Uterine smooth muscle cell (primary cell): ENCODE data around the gene APH1A. TPM values are rescaled to one million over a fixed set of nuclear protein-coding genes. Genes with fewer than 3 reads are reported as not detected.

Source experiments
- total RNA-seq: library from RNA; depleted of rRNA; stranded (reverse); fragments of >200 nt; gene quantifications from 2 replicates; pipeline ENCODE4 v1.2.3, GENCODE V29; 2014

The APH1A gene
- total RNA-seq = 84.4 and 94.4 TPM in 2 replicates

GRCh38 chr1:150268705-150269403, at the start of gene APH1A:
TSS of gene APH1A (minus strand) at chr1:150269016. CDS start at chr1:150268810, 206 bp downstream.

DNA sequence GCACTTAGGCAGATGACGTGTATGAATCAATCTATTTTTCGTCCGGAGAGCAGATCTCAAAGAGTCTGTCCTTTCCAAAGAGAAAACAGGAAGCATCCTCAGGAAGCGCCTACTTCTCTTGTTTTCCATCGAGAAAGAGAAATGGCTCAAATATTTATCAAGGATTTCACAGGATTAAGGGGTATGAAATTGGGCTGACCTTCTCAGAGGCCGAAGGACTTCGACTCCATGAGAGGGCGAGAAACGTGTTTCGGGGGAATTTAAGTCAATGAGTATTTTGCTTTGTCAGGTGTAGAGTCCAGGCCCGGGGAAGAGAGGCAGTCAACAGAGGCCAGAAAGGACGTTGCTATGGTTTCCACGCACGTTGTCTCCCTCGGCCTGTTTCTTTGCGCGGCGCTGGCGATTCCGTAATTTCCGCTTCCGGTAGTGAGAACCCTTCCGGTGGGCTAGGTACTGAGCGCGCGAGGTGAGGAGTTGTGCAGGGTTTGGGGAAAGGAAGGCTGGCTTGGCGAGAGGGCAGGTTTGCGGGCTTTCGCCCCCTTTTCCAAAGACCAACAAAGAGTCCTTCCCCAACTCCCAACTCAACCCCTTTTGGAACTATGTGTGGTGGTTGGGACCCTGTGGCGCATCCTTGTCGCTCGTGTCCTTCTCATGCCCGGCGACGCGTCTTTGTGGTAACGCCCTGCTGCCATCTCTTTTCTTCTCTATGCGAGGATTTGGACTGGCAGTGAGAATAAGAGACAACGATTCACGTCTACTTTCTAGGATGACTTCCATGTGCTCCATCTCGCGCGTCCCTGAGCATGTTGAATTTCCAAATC, 24.8 kb upstream of the APH1A start, which contains the start of gene MRPS21:
Gene MRPS21 (plus strand): TSS at position 429 of the 821 bp plus-strand sequence. CDS start 506 bp downstream, outside the sequence.

DNA sequence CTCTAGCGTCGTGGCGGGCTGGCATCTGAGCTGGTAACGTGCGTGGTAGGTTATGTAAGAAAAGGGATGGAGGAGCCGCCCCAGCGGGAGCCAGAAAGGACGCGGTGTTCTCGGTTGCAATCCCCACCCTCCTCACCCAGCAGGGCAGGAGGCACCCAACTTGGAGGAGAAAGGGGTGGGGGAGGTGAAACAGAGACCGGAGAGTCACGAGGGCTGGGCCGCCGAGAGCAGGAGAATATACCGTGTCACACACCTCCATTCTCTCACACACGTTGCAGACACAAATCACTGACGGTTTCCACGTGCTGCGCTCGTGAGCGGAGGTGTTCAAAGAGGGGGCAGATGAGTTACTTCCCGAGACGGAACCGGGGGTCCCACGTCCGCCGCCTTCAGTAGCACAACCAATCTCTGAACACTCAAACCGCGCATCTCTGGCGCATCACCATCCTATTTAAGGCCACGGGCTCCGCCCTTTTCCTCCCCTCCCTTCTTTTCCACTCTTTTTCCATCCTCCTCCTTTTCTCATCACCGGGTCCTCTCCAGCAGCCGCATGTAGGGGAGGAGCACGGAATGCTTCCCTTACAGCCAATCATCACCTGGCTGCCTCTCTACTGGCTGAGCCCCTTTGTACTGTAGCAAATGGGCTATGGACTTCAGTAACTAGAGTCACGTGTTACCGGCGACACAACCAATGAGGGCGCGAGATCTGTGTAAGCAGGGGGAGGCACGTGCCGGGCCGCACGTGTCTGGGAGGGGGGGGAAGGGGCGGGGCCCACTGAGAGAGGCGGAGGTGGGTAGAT, 13.1 kb upstream of the APH1A start, which contains the start of gene CIART:
Gene CIART (plus strand): TSS at position 797 of the 800 bp plus-strand sequence. CDS start 714 bp downstream, outside the sequence.

GRCh38 chr1:150257624-150258585, 10.9 kb downstream of the APH1A start, which contains the start of gene CA14:
TSS of gene CA14 (plus strand) at chr1:150257774. CDS start at chr1:150258129, 355 bp downstream.

GRCh38 chr1:150235852-150236613, 32.8 kb downstream of the APH1A start, which contains the start of gene ANP32E:
TSS of gene ANP32E (minus strand) at chr1:150236112. CDS start at chr1:150235786, 326 bp downstream.

Other genes with a start within 250 kb of the APH1A start
- 40.5 and 44.0 TPM in 2 replicates for gene VPS45, start 201.2 kb downstream of the APH1A start, total RNA-seq
- gene PLEKHO1, start 119.1 kb downstream of the APH1A start, total RNA-seq = 66.5 and 69.4 TPM in 2 replicates
- 30.7 and 59.3 TPM in 2 replicates for gene ANP32E, start 32.9 kb downstream of the APH1A start, total RNA-seq
- gene CA14, start 11.2 kb downstream of the APH1A start, total RNA-seq = 0.11 TPM in 1 of 2 replicates, not detected in the other
- 10.3 and 20.5 TPM in 2 replicates for gene C1orf54, start 3.8 kb upstream of the APH1A start, total RNA-seq
- gene CIART, start 13.5 kb upstream of the APH1A start, total RNA-seq = 8.0 and 12.4 TPM in 2 replicates
- gene MRPS21, start 24.8 kb upstream of the APH1A start, total RNA-seq = 51.4 and 56.4 TPM in 2 replicates
- 44.5 and 58.0 TPM in 2 replicates for gene PRPF3, start 52.5 kb upstream of the APH1A start, total RNA-seq
- 6.9 and 8.2 TPM in 2 replicates for gene RPRD2, start 95.1 kb upstream of the APH1A start, total RNA-seq
- gene TARS2, start 218.4 kb upstream of the APH1A start, total RNA-seq = 14.4 and 19.7 TPM in 2 replicates
- 9.1 and 9.5 TPM in 2 replicates for gene ECM1, start 239.1 kb upstream of the APH1A start, total RNA-seq
- gene FALEC, start 246.7 kb upstream of the APH1A start, total RNA-seq = 0.25 and 0.77 TPM in 2 replicates